HFFc6 (cell line): ENCODE measurements around the gene KRT73. TPM values are rescaled to one million over a fixed set of nuclear protein-coding genes. Genes with fewer than 3 reads are reported as not detected.

Experiments
- DNase-seq: peaks from one replicate; pipeline ENCODE4 v3.0.0-alpha.2; 2018
- H3K27ac Mint-ChIP-seq: 2 replicates; pipeline ENCODE4 v1.8.0; 2020; ENCODE audit warnings: mild to moderate bottlenecking, mixed read lengths
- H3K27me3 Mint-ChIP-seq: 2 replicates; pipeline ENCODE4 v1.8.0; 2021; ENCODE audit warnings: mild to moderate bottlenecking, moderate library complexity, mixed read lengths; ENCODE audit not compliant: insufficient read depth
- H3K36me3 Mint-ChIP-seq: 2 replicates; pipeline ENCODE4 v1.8.0; 2021; ENCODE audit warnings: low read depth, mixed read lengths
- H3K4me1 Mint-ChIP-seq: 2 replicates; pipeline ENCODE4 v1.8.0; 2020; ENCODE audit warnings: low read depth, mixed read lengths
- H3K4me3 Mint-ChIP-seq: 2 replicates; pipeline ENCODE4 v1.8.0; 2020; ENCODE audit warnings: mild to moderate bottlenecking, moderate library complexity, mixed read lengths
- H3K9me3 Mint-ChIP-seq: 2 replicates; pipeline ENCODE4 v1.8.0; 2020; ENCODE audit warnings: mild to moderate bottlenecking, mixed read lengths
- total RNA-seq, 6 experiments: library from RNA; stranded (reverse); fragmentation: NEBNext Ultra II Directional; extraction: Animal tissue kit (Norgen Biotek cat#: 25700); gene quantifications; 2 replicates in 1 of 6; 3 replicates in 5 of 6; pipeline ENCODE4 v1.2.3, GENCODE V29; 2021
- TF ChIP-seq, protein P1 (sequence below): fragments of 200-600 bp; sonication (generic); IDR thresholded peaks from 2 replicates; pipeline ENCODE4 v1.5.0; 2021; ENCODE audit warnings: antibody characterized with exemption, mild to moderate bottlenecking

Gene KRT73
- total RNA-seq, 6 experiments from 2014 or later = not detected

GRCh38 chr12:52633383-52633782, 15.0 kb upstream of the KRT73 start:
- no peak overlapping the region for H3K27ac Mint-ChIP-seq
- no peaks in the 10 kb centered on the region for H3K36me3 Mint-ChIP-seq
- peaks cover 44% of the 10 kb centered on the region for H3K27me3 Mint-ChIP-seq
- H3K9me3 Mint-ChIP-seq = no peaks in the 10 kb centered on the region
- no peaks in the 10 kb centered on the region for H3K4me1 Mint-ChIP-seq
- DNase-seq = no peak
- H3K4me3 Mint-ChIP-seq = no peak overlapping the region
- TF ChIP-seq, protein P1, sequence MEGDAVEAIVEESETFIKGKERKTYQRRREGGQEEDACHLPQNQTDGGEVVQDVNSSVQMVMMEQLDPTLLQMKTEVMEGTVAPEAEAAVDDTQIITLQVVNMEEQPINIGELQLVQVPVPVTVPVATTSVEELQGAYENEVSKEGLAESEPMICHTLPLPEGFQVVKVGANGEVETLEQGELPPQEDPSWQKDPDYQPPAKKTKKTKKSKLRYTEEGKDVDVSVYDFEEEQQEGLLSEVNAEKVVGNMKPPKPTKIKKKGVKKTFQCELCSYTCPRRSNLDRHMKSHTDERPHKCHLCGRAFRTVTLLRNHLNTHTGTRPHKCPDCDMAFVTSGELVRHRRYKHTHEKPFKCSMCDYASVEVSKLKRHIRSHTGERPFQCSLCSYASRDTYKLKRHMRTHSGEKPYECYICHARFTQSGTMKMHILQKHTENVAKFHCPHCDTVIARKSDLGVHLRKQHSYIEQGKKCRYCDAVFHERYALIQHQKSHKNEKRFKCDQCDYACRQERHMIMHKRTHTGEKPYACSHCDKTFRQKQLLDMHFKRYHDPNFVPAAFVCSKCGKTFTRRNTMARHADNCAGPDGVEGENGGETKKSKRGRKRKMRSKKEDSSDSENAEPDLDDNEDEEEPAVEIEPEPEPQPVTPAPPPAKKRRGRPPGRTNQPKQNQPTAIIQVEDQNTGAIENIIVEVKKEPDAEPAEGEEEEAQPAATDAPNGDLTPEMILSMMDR = no peak

GRCh38 chr12:52632656-52633055, 14.3 kb upstream of the KRT73 start:
- Mint-ChIP-seq H3K4me1 (no peaks in the 10 kb centered on the region), H3K36me3 (no peaks in the 10 kb centered on the region), H3K9me3 (no peaks in the 10 kb centered on the region), H3K4me3 (no peak overlapping the region), H3K27me3 (peaks cover 44% of the 10 kb centered on the region), H3K27ac (no peak overlapping the region)
- TF ChIP-seq, protein P1 = no peak
- DNase-seq = no peak

- Mint-ChIP-seq H3K4me3 (no peak overlapping the region), H3K27ac (no peak overlapping the region), H3K9me3 (no peaks in the 10 kb centered on the region), H3K4me1 (no peaks in the 10 kb centered on the region), H3K36me3 (no peaks in the 10 kb centered on the region), H3K27me3 (peaks cover 42% of the 10 kb centered on the region)
- TF ChIP-seq, protein P1 = no peak
- no peak for DNase-seq
Measured at GRCh38 chr12:52631676-52632459, 13.5 kb upstream of the KRT73 start.

GRCh38 chr12:52631264-52631663, 12.9 kb upstream of the KRT73 start:
- Mint-ChIP-seq H3K4me1 (no peaks in the 10 kb centered on the region), H3K27ac (no peak overlapping the region), H3K9me3 (no peaks in the 10 kb centered on the region), H3K4me3 (no peak overlapping the region), H3K27me3 (peaks cover 41% of the 10 kb centered on the region), H3K36me3 (no peaks in the 10 kb centered on the region)
- TF ChIP-seq, protein P1 = no peak
- no peak for DNase-seq

GRCh38 chr12:52630599-52631200, 12.3 kb upstream of the KRT73 start:
- H3K36me3 Mint-ChIP-seq = no peaks in the 10 kb centered on the region
- no peak for DNase-seq
- no peak overlapping the region for H3K4me3 Mint-ChIP-seq
- H3K27ac Mint-ChIP-seq = no peak overlapping the region
- H3K27me3 Mint-ChIP-seq = peaks cover 46% of the 10 kb centered on the region
- H3K9me3 Mint-ChIP-seq = no peaks in the 10 kb centered on the region
- no peaks in the 10 kb centered on the region for H3K4me1 Mint-ChIP-seq
- TF ChIP-seq, protein P1 = no peak
